GM19043 (cell line): Measurements from ENCODE around the gene CBL.
"Not testable (repeated sequence)": the region's sequence is repeated elsewhere in the genome, so short reads cannot be mapped to it uniquely, and the experiment has no call there.

Experiments
- ATAC-seq: cut with Tn5 transposase; IDR thresholded peaks from one replicate; pipeline ENCODE4 v1.9.1; 2021; ENCODE audit warnings: low read depth; ENCODE audit not compliant: unreplicated experiment

CBL gene

DNA sequence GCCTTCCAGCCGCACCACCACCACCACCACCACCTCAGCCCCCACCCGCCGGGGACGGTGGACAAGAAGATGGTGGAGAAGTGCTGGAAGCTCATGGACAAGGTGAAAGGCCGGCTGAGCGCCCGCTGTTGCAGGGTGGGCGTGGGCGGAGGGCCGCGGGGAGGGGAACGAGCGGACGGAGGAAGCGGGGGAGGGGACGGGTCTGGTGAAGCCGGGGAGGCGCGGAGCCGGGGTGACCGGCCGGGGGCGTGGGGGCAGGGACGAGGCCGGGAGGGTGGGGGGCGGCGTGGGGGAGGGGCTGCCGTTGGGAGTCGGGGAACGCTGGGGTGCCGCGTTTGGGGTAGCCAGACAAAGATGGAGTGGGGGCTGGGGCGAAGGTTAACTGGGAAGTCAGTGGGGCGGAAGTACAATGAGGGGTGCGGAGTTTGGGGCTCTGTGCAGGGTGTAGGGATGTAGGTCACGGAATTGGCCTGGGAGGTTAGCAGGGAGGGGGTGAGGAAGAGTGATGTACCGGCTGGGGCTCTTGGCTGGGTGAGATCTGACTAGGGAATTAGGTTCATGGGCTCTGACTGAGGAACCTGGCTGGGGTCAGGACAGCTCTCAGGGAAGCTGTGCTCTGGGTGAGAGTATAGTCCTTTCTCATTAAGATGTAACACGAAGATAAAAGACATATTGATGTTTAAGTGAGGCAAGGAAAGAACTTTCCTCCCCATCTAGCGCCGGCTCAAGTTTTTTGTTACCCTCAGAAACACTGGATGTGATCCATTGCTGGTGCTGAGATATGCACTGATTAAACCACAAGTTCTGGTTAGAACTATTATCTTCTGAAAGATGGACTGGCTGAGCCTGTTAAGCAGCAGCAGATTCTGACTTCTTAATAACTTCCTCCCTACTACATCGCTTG lies 624 bp downstream of the CBL start:
- no peak for ATAC-seq

DNA sequence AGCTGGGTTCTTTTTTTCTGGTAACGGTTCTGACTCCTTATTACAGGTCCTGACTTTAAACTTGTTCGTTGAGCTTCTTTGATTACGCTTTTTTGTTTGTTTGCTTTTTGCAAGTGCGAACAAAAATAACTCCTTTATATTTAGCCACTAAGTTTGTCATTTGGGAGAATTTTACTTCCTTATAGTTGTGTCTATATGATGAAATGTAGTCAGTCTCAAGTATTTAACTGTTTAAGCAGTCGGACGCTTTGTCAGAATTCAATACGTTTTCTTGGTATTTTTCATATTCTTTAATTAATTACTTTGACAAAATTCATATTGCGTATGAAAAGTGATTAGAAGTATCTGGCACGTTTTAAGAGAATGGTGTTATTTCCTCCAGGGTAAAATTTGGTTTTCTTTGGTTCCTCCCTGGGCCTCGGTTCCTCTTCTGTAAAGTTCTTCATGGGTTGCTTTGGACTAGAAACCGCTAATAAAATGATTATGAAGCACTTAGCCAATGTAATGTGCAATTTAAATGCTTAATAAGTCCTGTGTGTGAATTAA lies 1.3 kb downstream of the CBL start:
- ATAC-seq = no peak

DNA sequence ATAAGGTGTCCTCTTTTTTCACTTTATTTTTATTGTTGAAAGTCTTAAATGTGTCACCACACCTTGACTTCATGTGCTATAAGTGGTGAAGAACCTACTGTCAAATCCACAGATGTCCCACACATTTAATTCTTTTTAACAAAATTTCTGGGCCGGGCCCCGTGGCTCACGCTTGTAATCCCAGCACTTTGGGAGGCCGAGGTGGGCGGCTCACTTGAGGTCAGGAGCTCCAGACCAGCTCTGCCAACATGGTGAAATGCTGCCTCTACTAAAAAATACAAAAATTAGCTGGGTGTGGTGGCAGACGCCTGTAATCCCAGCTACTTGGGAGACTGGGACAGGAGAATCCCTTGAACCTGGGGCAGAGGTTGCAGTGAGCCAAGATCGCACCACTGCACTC lies 3.0 kb downstream of the CBL start:
- ATAC-seq = no peak

DNA sequence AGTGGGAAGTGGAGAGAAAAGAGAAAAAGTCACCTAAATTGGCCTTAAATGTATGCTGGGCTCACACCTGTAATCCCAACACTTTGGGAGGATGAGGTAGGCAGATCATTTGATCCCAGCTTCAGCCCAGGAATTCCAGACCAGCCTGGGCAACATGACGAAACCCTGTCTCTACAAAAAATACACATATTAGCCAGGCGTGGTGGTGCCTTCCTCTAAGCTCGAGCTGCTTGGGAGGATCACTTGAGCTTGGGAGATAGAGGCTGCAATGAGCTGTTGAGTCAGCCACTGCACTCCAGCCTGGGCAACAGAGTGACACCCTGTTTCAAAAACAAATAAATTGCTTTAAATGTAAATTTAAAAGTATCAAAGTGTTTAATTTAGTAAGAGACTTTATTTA lies 3.9 kb downstream of the CBL start:
- no peak for ATAC-seq

DNA sequence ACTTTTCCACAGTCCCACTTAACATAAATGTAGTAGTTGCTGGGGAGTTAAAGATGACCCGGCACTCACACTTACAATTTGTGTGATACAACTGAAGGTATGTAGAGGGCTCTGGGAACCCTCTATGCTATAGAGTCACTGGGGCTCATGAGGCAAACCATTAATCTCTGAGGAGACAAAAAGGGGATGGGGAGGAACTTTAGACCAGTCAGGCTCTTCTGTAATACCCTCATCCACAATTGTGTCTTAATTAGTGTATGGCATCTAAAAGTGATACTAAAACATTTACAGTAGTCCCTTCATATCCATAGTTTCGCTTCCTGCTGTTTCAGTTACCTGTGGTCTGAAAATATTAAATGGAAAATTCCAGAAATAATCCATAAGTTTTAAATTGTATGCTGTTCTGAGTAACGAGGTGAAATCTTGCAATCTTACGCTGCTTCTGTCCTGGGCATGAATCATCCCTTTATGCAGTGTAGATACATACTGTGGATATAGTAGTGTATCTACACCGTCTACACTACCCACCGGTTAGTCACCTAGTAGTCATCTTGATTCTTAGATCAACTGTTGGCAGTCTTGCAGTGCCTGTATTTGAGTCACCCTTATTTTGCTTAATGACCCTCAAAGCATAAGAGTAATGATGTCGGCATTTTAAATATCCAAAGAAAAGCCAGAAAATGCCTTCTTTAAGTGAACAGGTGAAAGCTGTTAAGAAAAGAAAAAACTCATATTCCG lies 12.2 kb downstream of the CBL start:
- no peak for ATAC-seq

DNA sequence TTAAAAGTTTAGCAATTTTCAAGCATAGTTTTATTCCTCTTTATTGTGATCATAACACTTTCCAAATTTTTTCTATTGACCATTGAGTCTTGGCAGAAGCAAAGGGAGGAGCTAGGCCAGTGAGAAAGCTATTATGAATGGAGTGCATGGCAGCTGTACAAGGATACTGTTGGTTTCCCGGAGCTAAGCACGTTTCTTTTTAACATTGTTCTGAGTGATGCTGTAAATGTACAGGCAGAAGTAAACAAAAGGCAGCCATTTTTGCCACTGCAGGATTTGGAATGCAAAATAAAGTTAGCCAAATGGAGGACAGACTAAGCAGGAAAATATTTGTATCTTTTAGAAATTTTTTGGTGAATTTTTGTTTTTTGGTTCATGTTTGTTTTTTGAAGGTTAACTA lies 16.2 kb downstream of the CBL start:
- no peak for ATAC-seq

DNA sequence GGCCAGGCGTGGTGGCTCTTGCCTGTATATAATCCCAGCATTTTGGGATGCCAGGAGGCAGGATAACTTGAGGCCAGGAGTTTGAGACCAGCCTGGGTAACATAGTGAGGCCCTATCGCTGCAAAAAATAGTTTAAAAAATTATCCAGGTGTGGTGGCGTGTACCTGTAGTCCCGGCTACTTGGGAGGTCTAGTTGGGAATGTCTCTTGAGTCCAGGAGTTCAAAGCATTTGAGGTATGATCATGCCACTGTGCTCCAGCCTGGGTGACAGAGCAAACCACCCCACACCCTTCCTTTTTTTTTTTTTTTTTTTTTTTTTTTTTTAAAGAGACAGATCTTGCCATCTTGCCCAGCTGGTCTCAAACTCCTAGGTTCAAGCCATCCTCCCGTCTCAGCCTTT lies 16.8 kb downstream of the CBL start:
- ATAC-seq = no peak

DNA sequence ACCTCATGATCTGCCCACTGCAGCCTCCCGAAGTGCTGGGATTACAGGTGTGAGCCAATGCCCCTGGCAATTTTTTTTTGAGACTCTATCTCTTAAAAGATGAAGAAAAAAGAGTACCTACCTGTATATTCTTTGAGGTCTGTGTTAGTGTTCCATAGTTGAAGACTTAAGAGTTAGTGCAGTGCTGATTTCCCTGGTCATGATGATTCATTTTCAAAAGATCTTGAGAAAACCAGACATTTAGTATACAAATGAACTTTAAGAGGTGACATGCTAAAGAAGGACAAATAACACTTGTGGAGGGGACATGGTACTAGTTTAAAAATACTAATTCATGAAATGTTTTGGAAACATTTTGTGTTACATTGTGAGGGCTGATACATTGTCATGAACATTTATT lies 17.7 kb downstream of the CBL start:
- ATAC-seq = no peak

DNA sequence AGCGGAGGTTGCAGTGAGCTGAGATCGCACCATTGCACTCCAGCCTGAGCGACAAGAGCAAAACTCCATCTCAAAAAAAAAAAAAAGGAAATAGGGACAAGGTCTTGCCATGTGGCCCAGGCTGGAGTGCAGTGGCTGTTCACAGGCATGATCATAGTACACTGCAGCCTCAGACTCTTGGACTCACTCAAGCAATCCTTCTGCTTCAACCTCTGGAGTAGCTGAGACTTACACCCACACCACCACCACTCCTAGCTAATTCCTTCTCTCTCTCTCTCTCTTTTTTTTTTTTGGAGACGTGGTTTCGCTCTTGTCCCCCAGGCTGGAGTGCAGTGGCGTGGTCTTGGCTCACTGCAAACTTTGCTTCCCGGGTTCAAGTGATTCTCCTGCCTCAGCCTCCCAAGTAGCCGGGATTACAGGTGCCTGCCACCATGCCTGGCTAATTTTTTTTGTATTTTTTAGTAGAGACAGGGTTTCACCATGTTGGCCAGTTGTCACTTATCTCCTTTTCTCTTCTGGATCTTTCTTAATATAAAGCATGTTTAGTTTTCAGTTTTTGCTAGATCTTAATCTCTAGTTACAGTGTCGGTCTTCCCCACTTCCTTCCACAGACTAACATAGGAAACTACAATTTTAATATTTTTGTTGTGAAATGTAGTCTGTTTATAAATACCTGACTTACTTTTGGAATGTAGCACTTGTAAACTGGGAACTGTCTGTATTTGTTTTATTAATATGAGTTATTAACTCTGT lies 22.6 kb downstream of the CBL start:
- ATAC-seq = not testable (repeated sequence)

DNA sequence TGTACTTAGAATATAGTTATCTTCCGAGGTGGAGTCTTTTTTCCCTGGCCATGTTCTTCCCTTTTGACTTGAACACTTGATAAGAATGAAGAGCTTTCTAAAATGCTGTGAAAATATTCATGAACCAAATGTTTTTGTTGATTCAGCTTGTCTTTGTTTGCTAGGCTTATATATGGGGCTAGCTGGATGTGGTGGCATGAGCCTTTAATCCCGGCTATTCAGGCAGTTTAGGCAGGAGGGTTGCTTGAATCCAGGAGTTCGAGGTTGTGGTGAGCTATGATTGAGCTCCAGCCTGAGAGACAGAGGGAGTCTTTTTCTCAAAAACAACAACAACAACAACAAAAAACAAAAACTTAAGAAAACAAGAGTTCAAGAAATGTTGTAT lies 23.1 kb downstream of the CBL start:
- ATAC-seq = no peak

DNA sequence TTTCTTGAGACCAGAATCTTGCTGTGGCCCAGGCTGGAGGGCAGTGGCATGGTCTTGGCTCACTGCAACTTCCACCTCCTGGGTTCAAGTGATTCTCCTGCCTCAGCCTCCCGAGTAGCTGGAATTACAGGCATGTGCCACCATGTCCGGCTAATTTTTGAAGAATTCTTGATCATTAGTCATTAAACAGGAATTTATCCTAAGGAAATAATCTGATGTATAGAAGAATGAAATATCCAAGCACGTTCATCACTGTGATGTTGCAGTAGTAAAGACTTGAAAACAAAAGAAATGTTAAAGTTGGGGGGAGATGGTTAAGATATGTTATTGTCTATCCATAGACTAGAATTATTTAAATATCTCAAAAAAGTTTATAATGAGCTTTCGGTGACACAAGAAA lies 23.6 kb downstream of the CBL start:
- no peak for ATAC-seq

DNA sequence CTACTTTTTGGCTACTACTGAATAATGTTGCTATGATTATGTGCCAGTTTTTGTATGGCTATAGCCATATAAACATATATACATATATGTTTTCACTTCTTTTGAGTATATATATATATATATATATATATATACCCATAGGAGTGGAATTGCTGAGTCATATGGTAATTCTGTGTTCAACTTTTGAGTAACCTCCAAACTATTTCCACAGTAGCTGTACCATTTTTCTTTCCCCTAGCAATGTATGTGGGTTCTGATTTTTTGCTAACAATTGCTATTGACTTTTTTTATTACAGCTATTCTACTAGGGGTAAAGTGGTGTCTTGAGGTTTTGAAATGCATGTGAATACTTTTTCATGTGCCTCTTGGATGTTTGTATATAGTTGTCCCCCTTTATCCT lies 30.4 kb downstream of the CBL start:
- ATAC-seq = no peak

DNA sequence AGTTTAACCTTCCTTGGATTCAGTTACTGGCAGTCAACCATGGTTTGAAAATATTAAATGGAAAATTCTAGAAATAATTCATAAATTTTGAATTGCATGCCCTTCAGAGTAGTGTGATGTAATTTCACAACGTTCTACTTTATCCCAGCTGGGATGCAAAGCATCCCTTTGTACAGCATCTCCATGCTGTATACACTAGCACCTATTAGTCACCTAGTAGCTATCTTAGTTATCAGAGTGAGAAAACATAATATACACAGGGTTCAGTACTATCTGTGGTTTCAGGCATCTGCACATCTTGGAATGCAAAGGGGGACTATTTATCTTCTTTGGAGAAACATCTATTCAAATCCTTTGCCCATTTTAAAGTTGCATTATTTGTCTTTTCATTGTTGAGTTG lies 30.8 kb downstream of the CBL start:
- no peak for ATAC-seq

DNA sequence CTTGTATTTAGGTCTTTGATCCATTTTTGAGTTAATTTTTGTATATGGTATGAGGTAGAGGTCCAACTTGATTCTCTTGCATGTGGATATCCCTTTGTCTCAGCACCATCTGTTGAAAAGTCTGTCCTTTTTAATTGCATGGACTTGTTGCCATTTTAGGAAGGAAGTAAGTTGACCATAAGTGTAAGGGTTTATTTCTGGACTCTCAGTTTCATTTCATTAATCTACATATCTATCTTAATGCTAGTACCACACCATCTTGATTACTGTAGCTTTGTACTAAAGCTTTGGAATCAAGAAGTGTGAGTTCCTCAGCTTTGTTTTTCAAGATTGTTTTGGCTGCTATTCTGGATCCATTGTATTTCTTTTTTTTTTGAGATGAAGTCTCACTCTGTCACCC lies 31.4 kb downstream of the CBL start:
- ATAC-seq = no peak

DNA sequence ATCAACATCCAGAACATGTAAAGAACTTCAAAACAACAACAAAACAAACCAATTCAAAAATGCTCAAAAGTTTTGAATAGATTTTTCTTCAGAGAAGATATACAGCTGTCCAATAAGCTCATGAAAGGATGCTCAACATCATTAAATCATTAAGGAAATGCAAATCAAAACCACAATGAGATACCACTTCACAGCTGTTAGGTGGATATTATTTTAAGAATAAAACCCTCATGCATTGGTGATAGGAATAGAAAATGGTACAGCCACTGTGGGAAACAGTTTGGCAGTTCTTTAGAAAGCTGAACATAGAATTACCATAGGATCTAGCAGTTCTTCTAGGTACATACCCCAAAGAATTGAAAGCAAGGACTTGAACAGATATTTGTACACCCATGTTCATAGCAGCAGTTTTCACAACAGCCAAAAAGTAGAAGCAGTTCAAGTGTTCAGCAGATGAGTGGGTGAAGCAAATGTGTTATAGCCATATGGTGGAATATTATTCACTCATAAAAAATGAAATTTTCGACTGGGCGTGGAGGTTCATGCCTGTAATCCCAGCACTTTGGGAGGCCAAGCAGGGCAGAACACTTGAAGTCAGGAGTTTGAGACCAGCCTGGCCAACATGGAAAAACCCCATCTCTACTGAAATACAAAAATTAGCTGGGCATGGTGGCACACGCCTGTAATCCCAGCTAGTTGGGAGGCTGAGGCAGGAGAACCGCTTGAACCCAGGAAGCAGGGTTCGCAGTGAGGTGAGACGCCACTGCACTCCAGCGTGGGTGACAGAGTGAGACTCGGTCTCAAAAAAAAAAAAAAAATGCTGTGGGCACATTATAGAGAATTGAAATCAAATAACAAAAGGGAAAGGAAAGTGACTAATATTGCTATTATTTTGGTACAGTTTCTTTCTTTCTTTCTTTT lies 42.9 kb downstream of the CBL start:
- no peak for ATAC-seq

DNA sequence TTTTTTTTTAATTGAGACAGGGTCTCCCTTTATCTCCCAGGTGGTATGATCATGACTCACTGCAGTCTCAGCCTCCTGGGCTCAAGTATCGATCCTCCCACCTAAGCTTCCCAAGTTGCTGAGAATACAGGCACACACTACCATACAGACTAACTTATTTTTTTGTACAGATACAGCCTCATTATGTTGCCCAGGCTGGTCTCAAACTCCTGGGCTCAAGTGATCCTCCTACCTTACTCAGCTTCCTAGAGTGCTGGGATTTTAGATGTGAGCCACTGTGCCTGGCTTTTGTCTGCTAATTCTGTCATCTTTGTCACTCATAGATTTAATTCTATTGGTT lies 43.5 kb downstream of the CBL start:
- ATAC-seq = no peak

DNA sequence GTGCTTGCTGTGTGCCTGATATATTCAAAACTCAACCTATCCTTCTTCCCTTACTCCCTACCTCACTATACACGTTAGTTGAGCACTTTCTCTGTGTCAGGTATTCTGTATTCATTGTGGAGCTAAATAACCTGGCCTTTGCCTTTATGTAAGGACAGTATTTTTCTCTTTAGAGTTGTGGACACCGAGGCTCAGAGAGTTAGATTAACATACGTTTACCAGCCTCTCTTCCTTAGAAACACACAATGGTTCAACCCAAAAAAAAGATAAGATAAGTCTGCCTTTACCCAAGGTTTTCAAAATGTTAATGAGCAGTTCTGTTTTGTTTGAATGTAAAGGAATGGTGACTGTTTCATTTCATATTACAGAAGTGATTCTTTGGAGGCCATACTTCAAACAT lies 45.0 kb downstream of the CBL start:
- ATAC-seq = no peak

DNA sequence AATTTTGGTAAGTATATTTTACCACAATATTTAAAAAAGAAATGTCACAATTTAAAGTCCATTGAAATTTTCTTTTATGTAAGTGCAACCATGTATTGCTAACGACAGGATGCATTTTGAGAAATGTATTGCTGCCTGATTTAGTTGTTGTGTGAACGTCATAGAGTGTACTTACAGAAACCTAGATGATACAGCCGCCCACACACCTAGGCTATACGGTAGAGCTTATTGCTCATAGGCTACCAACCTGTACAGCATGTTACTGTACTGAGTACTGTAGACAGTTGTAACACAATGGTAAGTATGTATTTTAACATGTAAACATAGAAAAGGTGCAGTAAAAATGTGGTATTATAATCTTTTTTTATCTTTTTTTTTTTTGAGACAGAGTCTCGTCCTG lies 48.1 kb downstream of the CBL start:
- ATAC-seq = no peak

DNA sequence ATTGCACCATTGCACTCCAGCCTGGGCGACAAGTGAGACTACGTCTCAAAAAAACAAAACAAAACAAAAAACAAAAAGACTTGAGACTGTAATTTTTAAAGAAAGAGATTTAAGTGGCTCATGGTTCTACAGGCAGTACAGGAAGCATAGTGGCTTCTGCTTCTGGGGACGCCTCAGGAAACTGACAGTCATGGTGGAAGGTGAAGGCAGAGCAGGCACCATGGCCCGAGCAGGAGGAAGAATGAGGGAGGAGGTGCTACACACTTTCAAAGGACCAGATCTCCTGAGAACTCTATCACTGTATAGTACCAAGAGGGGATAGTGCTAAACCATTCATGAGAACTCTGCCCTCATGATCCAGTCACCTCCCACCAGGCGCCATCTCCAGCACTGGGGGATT lies 52.0 kb downstream of the CBL start:
- no peak for ATAC-seq

DNA sequence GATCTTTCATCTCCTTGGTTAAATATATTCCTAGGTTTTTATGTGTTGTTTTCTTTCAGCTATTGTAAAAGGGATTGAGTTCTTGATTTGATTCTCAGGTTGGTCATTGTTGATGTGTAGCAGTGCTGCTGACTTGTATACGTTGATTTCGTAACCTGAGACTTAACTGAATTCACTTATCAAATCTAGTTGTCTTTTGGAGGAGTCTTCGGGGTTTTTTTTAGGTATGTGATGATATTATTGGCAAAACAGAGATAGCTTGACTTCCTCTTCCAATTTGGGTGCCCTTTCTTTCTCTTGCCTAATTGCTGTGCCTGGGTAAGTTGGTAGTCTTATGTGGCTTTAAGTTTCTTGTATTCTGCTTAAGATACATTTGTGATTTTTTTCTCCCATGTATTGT lies 52.8 kb downstream of the CBL start:
- ATAC-seq = no peak
